ENCODE measurements around the gene NUDT4. TPM values are rescaled to one million over a fixed set of nuclear protein-coding genes. Genes with fewer than 3 reads are reported as not detected.
A peak's percentile ranks its signal among the peaks of the same experiment; 100 is the strongest.

The NUDT4 gene
- total and polyA plus RNA-seq, 2 of the 4 experiments (the other 2 are of a cell fraction), result 23.6 to 25.6 TPM

- H2AFZ ChIP-seq (replicated peaks; ENCODE audit: low read length, poor library complexity), result no peak overlapping the region
- WGBS, 2 experiments (ENCODE audit: extremely low coverage in 2 of 2, insufficient read length in 1 of 2), result no CpG with 5 or more reads among the region's 4 CpGs
Observed at GRCh38 chr12:93417967-93418480, 40.3 kb downstream of the NUDT4 start.

More at GRCh38 chr12:93417967-93418480, 40.3 kb downstream of the NUDT4 start:
- H3K14ac ChIP-seq (replicated peaks; ENCODE audit: low read depth, low read length), result no peak overlapping the region
- H3K27me3 ChIP-seq (ENCODE audit: control insufficient read depth, insufficient read depth, low read length), result no peaks in the 10 kb centered on the region
- POLR2A ChIA-PET (ENCODE audit: unreplicated experiment), result no interaction called here
- H3K9ac ChIP-seq (ENCODE audit: low read depth, low read length), result no peak overlapping the region
- H3K4me1 ChIP-seq (ENCODE audit: control insufficient read depth, insufficient read depth, low read length), result peaks cover 19% of the 10 kb centered on the region
- H4K91ac ChIP-seq (ENCODE audit: insufficient read depth, low read depth, low read length), result no peak overlapping the region
- no peaks in the 10 kb centered on the region for H3K36me3 ChIP-seq (ENCODE audit: control insufficient read depth, insufficient read depth, low read length)
- CTCF ChIA-PET, result no interaction called here
- H3K79me1 ChIP-seq (ENCODE audit: low read depth in 1 of 2, low read length in 2 of 2), result peaks cover 12 to 39% of the 10 kb centered on the region in 2 experiments; a peak in 3 of 4 replicates
- in situ Hi-C loops (cut with MboI; ENCODE audit: low sequenced_read_pairs), result loop anchor here (10.0 to 25.0 kb wide), 2 partner anchors 433 to 631 kb away; no protein-coding TSS in a partner anchor
- no peaks in the 10 kb centered on the region for H3K9me3 ChIP-seq (ENCODE audit: control insufficient read depth, insufficient read depth, low read length)
- no peak overlapping the region for H3K56ac ChIP-seq (ENCODE audit: extremely low read depth, insufficient read depth, low read length)
- peaks cover 16% of the 10 kb centered on the region for H3K9me1 ChIP-seq (ENCODE audit: insufficient read depth, low read length)
- H4K8ac ChIP-seq (ENCODE audit: low read depth in 2 of 2, low read length in 2 of 2), result peak overlapping the region in 1 of 2 experiments; percentile 42; a peak in 1 of 4 replicates
- H2AK5ac ChIP-seq (ENCODE audit: low read depth, low read length), result no peak overlapping the region
- peak overlapping the region; percentile 10; the same call in 1 of the 3 replicates for H2BK15ac ChIP-seq (ENCODE audit: low read depth, low read length)
- H3K4me3 ChIP-seq (ENCODE audit: insufficient read depth, low read depth, low read length), result no peak overlapping the region
- H2BK120ac ChIP-seq (ENCODE audit: low read depth, low read length), result no peak overlapping the region
- no peak overlapping the region for H3K23ac ChIP-seq (ENCODE audit: low read depth, low read length)
- no peak overlapping the region for H2BK20ac ChIP-seq (ENCODE audit: low read depth, low read length)
- DNase-seq (no peak), ATAC-seq (ENCODE audit: low read depth) (no peak)
- H3K27ac ChIP-seq (ENCODE audit: insufficient read depth, low read length), result no peak overlapping the region
- no peak for TF ChIP-seq USF2 (IDR thresholded peaks at IDR 0.05; ENCODE audit: low read depth, low read length)
- TF ChIP-seq CEBPB (IDR thresholded peaks at IDR 0.05; ENCODE audit: low read depth, low read length), result no peak
- dilution Hi-C loops (cut with HindIII; ENCODE audit: low sequenced_read_pairs, unreplicated experiment), result no loop called here
- H4K20me1 ChIP-seq (ENCODE audit: insufficient read depth, low read length), result peaks cover 27% of the 10 kb centered on the region
- H3K18ac ChIP-seq (ENCODE audit: low read depth, low read length), result no peak overlapping the region
- H3K4ac ChIP-seq (ENCODE audit: low read depth, low read length), result peak overlapping the region; percentile 9; the same call in 1 of the 2 replicates
- no peak overlapping the region for H2BK5ac ChIP-seq (ENCODE audit: low read depth, low read length, poor library complexity, severe bottlenecking)
- intact Hi-C loops (cut with micrococcal nuclease), result loop anchor here (5.0 kb wide), 1 partner anchor 491 kb away; the partner anchor contains the start of gene EEA1
- BruUV-seq (replicated peaks), result no TSS peak
- H4K5ac ChIP-seq (ENCODE audit: low read depth, low read length), result no peak overlapping the region
- no peak overlapping the region for H3K4me2 ChIP-seq (ENCODE audit: low read depth, low read length)
- H2AK9ac ChIP-seq (replicated peaks; ENCODE audit: low read depth, low read length, poor library complexity), result no peak overlapping the region

Data from IMR-90 (cell line).